DOHH2 (cell line): ENCODE data around the gene L3MBTL1.

Experiments used
- CTCF ChIP-seq: fragments of 200-600 bp; sonication (generic); IDR thresholded peaks from one replicate; pipeline ENCODE4 v1.5.1; 2014; ENCODE audit warnings: antibody characterized with exemption, mild to moderate bottlenecking, low read depth, low read length; ENCODE audit not compliant: poor library complexity, severe bottlenecking
- EZH2phosphoT487 ChIP-seq: fragments of 200-600 bp; sonication (generic); IDR thresholded peaks from 2 replicates; pipeline ENCODE4 v1.6.1; 2017; ENCODE audit warnings: borderline replicate concordance, mild to moderate bottlenecking, antibody characterized with exemption, low read length, moderate library complexity, mixed read lengths

GRCh38 chr20:43583133-43583864, 75.8 kb downstream of the L3MBTL1 start:
- TF ChIP-seq CTCF (no peak), EZH2phosphoT487 (no peak)
